GM12878 (cell line): ENCODE measurements around the gene RNASEH2A. TPM values are rescaled to one million over a fixed set of nuclear protein-coding genes. Genes with fewer than 3 reads are reported as not detected.

ENCODE experiments used
- ATF7 ChIP-seq: fragments of 450-650 bp; IDR thresholded peaks from 2 replicates; pipeline ENCODE4 v1.6.1; 2016; ENCODE audit warnings: low read depth, mild to moderate bottlenecking
- BHLHE40 ChIP-seq, 2 experiments: fragments of 450-650 bp in 1 of 2; IDR thresholded peaks; 2 replicates each; pipeline ENCODE4 v1.6.1; 2011 to 2017; ENCODE audit warnings: low read depth in 2 of 2, borderline replicate concordance in 1 of 2, improper control_type of control experiment in 1 of 2, low read length in 1 of 2, mild to moderate bottlenecking in 1 of 2
- CEBPB ChIP-seq, 2 experiments: fragments of 150-350 bp in 1 of 2; IDR thresholded peaks; 2 replicates each; pipeline ENCODE4 v1.6.1; 2012 to 2014; ENCODE audit warnings: low read depth in 2 of 2, low read length in 2 of 2, borderline replicate concordance in 1 of 2, inconsistent platforms in 1 of 2
- E4F1 ChIP-seq: fragments of 450-650 bp; IDR thresholded peaks from 2 replicates; pipeline ENCODE4 v1.6.1; 2018; ENCODE audit warnings: borderline replicate concordance, mild to moderate bottlenecking; ENCODE audit not compliant: partially characterized antibody
- HDAC6 ChIP-seq: fragments of 200-600 bp; sonication (generic); IDR thresholded peaks from one replicate; pipeline ENCODE4 v1.8.0; 2017; ENCODE audit warnings: antibody characterized with exemption; ENCODE audit not compliant: unreplicated experiment
- HSF1 ChIP-seq: fragments of 150-350 bp; IDR thresholded peaks from 2 replicates; pipeline ENCODE4 v1.6.1; 2014; ENCODE audit warnings: mild to moderate bottlenecking, low read depth, low read length
- IKZF1 ChIP-seq: fragments of 450-650 bp; conservative IDR thresholded peaks from 2 replicates; pipeline ENCODE4 v1.6.1; 2017; ENCODE audit warnings: antibody characterized with exemption, mild to moderate bottlenecking
- IRF4 ChIP-seq: IDR thresholded peaks from 2 replicates; pipeline ENCODE4 v1.6.1; 2011; ENCODE audit warnings: low read depth, low read length
- IRF5 ChIP-seq: fragments of 450-650 bp; IDR thresholded peaks from 2 replicates; pipeline ENCODE4 v1.6.1; 2017; ENCODE audit warnings: borderline replicate concordance
- JUNB ChIP-seq: IDR thresholded peaks from 2 replicates; pipeline ENCODE4 v1.6.1; 2016; ENCODE audit warnings: antibody characterized with exemption, mild to moderate bottlenecking
- MYC ChIP-seq: IDR thresholded peaks from 2 replicates; pipeline ENCODE4 v1.6.1; 2011; ENCODE audit warnings: mild to moderate bottlenecking, low read length, moderate library complexity, inconsistent platforms; ENCODE audit not compliant: insufficient read depth, insufficient replicate concordance, insufficient read length, severe bottlenecking
- NFIC ChIP-seq: IDR thresholded peaks from 2 replicates; pipeline ENCODE4 v1.6.1; 2012; ENCODE audit warnings: low read depth, mild to moderate bottlenecking, inconsistent platforms, low read length, moderate library complexity
- NR2C2 ChIP-seq: IDR thresholded peaks from 2 replicates; pipeline ENCODE4 v1.6.1; 2011; ENCODE audit warnings: borderline replicate concordance, low read depth; ENCODE audit not compliant: control insufficient read depth, insufficient read length
- NR2F1 ChIP-seq: fragments of 450-650 bp; conservative IDR thresholded peaks from 2 replicates; pipeline ENCODE4 v1.6.1; 2017; ENCODE audit warnings: mild to moderate bottlenecking
- POLR2A ChIP-seq: IDR thresholded peaks from 2 replicates; pipeline ENCODE4 v1.6.1; 2011; ENCODE audit warnings: low read depth, mild to moderate bottlenecking, low read length
- RAD21 ChIP-seq: IDR thresholded peaks from 2 replicates; pipeline ENCODE4 v1.6.1; 2011; ENCODE audit warnings: mild to moderate bottlenecking, low read depth, low read length, moderate library complexity; ENCODE audit not compliant: insufficient read depth
- RELA ChIP-seq: fragments of 450-650 bp; IDR thresholded peaks from 2 replicates; pipeline ENCODE4 v1.8.0; 2014; ENCODE audit warnings: borderline replicate concordance; ENCODE audit not compliant: partially characterized antibody
- SMAD5 ChIP-seq: IDR thresholded peaks from 2 replicates; pipeline ENCODE4 v1.6.1; 2016; ENCODE audit warnings: antibody characterized with exemption, low read depth
- STAT1 ChIP-seq: fragments of 450-650 bp; conservative IDR thresholded peaks from 2 replicates; pipeline ENCODE4 v1.6.1; 2014; ENCODE audit warnings: antibody characterized with exemption, mild to moderate bottlenecking
- TARDBP ChIP-seq: IDR thresholded peaks from 2 replicates; pipeline ENCODE4 v1.6.1; 2016; ENCODE audit warnings: borderline replicate concordance
- ZNF207 ChIP-seq: fragments of 450-650 bp; IDR thresholded peaks from 2 replicates; pipeline ENCODE4 v1.6.1; 2014; ENCODE audit warnings: antibody characterized with exemption, mild to moderate bottlenecking, borderline replicate concordance
- ZNF274 ChIP-seq: IDR thresholded peaks from one replicate; pipeline ENCODE4 v1.8.0; 2011; ENCODE audit not compliant: insufficient read length, insufficient read depth
- ZNF592 ChIP-seq: fragments of 450-650 bp; IDR thresholded peaks from 2 replicates; pipeline ENCODE4 v1.6.1; 2017; ENCODE audit warnings: mild to moderate bottlenecking, moderate library complexity
- polyA plus RNA-seq, 11 experiments: library from polyadenylated mRNA; depleted of rRNA in 4 of 11; unstranded in 6 of 11; stranded (reverse) in 5 of 11; fragments of >200 nt; fragmentation: Nextera tagmentation in 4 of 11; fragmentation: Illumina TruSeq in 1 of 11; extraction: Ambion mirVana in 4 of 11; extraction: Trizol in 1 of 11; gene quantifications; 1 replicate in 1 of 11; 2 replicates in 10 of 11; pipeline versions ENCODE4 v1.2.1 to v1.2.3, GENCODE V29; 2011 to 2016; ENCODE audit warnings: inconsistent platforms in 2 of 11, missing spikeins in 2 of 11, low read depth in 1 of 11
- total RNA-seq, 4 experiments: library from RNA; depleted of rRNA in 3 of 4; stranded (reverse); fragments of >200 nt in 3 of 4; fragmentation: Illumina TruSeq in 1 of 4; extraction: Trizol in 1 of 4; gene quantifications; 2 replicates each; pipeline versions ENCODE4 v1.2.1 to v1.2.3, GENCODE V29; 2013 to 2021

Gene RNASEH2A
- total and polyA plus RNA-seq, 10 of the 15 experiments (the other 5 are each of a cell fraction or from before 2014, with no cell fraction given): 17.4 to 103 (median 40.4) TPM

- TF ChIP-seq IRF4: no peak
- TF ChIP-seq MYC: no peak
- TF ChIP-seq NR2F1: no peak
- TF ChIP-seq NR2C2: no peak
- TF ChIP-seq NFIC: no peak
- peak; percentile 75 for TF ChIP-seq ATF7
- no peak for TF ChIP-seq ZNF274
- TF ChIP-seq BHLHE40 (IDR thresholded peaks at IDR 0.05; ENCODE audit: borderline replicate concordance in 1 of 2, low read depth in 2 of 2, low read length in 1 of 2): peak in 1 of 2 experiments; percentile 36; a peak in 1 of 4 replicates
- TF ChIP-seq HDAC6: no peak
- no peak for TF ChIP-seq SMAD5
- no peak for TF ChIP-seq E4F1
- TF ChIP-seq ZNF207: no peak
- no peak for TF ChIP-seq STAT1
- no peak for TF ChIP-seq ZNF592
- no peak for TF ChIP-seq POLR2A
- no peak for TF ChIP-seq IKZF1
- TF ChIP-seq CEBPB (IDR thresholded peaks at IDR 0.05; ENCODE audit: borderline replicate concordance in 1 of 2, low read depth in 2 of 2, low read length in 2 of 2): no peak
- peak; percentile 85 for TF ChIP-seq IRF5
- TF ChIP-seq RAD21: no peak
- no peak for TF ChIP-seq HSF1
- no peak for TF ChIP-seq RELA
- TF ChIP-seq TARDBP: no peak
- TF ChIP-seq JUNB: no peak
Measured at GRCh38 chr19:12784871-12785430, 21.4 kb upstream of the RNASEH2A start (continued).
